ENCODE results near the gene TAF4B. TPM values are rescaled to one million over a fixed set of nuclear protein-coding genes. Genes with fewer than 3 reads are reported as not detected.

TAF4B gene
- total and polyA plus RNA-seq, 10 donors, result 6.4 to 23.8 (median 10.1) TPM

DNA sequence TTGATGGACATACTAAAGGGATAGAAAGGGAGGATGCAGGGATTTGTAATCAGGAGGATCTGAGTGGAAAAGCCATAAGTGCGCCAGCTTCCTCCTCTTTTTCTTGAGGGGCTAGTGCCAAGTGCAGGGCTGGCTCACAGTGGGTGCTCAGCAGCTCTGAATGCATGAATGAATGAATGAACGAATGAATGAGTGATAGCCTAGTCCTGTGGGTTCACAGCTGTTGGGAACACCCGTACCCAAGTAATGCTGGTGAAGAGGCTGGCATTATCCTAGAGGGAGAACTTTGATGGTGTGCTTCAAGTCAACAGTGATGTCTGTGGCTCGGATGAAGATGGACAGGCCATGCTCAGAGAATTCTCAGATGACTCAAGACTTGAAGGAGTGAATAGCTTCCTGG is 213.3 kb downstream of the TAF4B start:
- H3K4me1 ChIP-seq, result no peaks in the 10 kb centered on the region
- H3K27ac ChIP-seq, result no peak overlapping the region
- intact Hi-C loops (cut with DNase I; ENCODE audit: low total_unique reads), result no loop called here
- H3K4me3 ChIP-seq, result no peak overlapping the region
- H3K36me3 ChIP-seq, result no peaks in the 10 kb centered on the region
- DNase-seq, result no peak
- 79 to 94% (median 84%) methylated on average over 4 of the region's 4 CpGs for WGBS, 5 donors
- H3K27me3 ChIP-seq (replicated peaks in 1 of 7), result peaks cover 0 to 7% (median 0%) of the 10 kb centered on the region in 7 donors
- peaks cover 0 to 4% (median 0%) of the 10 kb centered on the region in 8 donors for H3K9me3 ChIP-seq
- TF ChIP-seq, protein P1, sequence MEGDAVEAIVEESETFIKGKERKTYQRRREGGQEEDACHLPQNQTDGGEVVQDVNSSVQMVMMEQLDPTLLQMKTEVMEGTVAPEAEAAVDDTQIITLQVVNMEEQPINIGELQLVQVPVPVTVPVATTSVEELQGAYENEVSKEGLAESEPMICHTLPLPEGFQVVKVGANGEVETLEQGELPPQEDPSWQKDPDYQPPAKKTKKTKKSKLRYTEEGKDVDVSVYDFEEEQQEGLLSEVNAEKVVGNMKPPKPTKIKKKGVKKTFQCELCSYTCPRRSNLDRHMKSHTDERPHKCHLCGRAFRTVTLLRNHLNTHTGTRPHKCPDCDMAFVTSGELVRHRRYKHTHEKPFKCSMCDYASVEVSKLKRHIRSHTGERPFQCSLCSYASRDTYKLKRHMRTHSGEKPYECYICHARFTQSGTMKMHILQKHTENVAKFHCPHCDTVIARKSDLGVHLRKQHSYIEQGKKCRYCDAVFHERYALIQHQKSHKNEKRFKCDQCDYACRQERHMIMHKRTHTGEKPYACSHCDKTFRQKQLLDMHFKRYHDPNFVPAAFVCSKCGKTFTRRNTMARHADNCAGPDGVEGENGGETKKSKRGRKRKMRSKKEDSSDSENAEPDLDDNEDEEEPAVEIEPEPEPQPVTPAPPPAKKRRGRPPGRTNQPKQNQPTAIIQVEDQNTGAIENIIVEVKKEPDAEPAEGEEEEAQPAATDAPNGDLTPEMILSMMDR (IDR thresholded peaks at IDR 0.05 in 8 of 11, conservative IDR thresholded peaks at IDR 0.05 in 3 of 11), result no peak
- no peak for TF ChIP-seq POLR2A (IDR thresholded peaks at IDR 0.05)
- no peak for TF ChIP-seq POLR2AphosphoS5 (IDR thresholded peaks at IDR 0.05)

DNA sequence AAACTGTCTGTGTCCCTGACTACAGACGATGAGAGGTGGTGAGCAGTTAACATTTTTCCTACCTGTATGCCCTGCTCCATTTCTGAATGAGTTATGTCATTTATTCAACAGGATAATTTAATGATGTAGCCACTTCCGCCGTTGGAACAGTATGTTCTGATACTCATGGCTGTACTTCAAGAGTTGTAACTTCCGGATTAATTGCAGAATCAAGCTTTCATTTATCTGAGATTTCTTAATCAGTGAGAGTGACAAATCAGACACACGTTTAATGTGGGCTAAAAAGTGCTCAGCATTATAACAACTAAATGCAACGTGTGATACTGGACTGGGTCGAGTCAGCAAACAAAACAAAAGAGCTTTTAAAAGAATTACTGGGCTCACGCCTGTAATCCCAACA is 214.4 kb downstream of the TAF4B start:
- no peaks in the 10 kb centered on the region for H3K4me1 ChIP-seq
- no peak for TF ChIP-seq POLR2AphosphoS5 (IDR thresholded peaks at IDR 0.05)
- no peak for TF ChIP-seq POLR2A (IDR thresholded peaks at IDR 0.05)
- TF ChIP-seq, protein P1 (IDR thresholded peaks at IDR 0.05 in 8 of 11, conservative IDR thresholded peaks at IDR 0.05 in 3 of 11), result no peak
- H3K36me3 ChIP-seq, result no peaks in the 10 kb centered on the region
- peaks cover 0 to 12% (median 0%) of the 10 kb centered on the region in 7 donors for H3K27me3 ChIP-seq (replicated peaks in 1 of 7)
- DNase-seq, result no peak
- H3K9me3 ChIP-seq, result peaks cover 0 to 4% (median 0%) of the 10 kb centered on the region in 8 donors
- no peak overlapping the region for H3K4me3 ChIP-seq
- no peak overlapping the region for H3K27ac ChIP-seq
- intact Hi-C loops (cut with DNase I; ENCODE audit: low total_unique reads), result no loop called here
- 71 to 82% (median 80%) methylated on average over 8 of the region's 8 CpGs for WGBS, 5 donors

Small RNA genes within 50 kb of the gene (small RNA-seq; reads per million reads assigned to genes)
- 0 reads per million in 4 donors for gene RNU6-1289P

Other genes starting within 250 kb of the TAF4B start
- 100 to 1,000 TPM in 3 of 7 donors, 10 to 100 TPM in 4; 47.3 to 250 (median 71.5) TPM for gene SS18, start 135.8 kb upstream of the TAF4B start, total RNA-seq
- gene SS18, start 135.8 kb upstream of the TAF4B start, polyA plus RNA-seq, result 10 to 100 TPM; 26.8 to 34.2 (median 27.6) TPM
- under 1 TPM in 4 of 7 donors, not detected in 3; 0.34 to 0.79 (median 0.73) TPM for gene PSMA8, start 92.6 kb upstream of the TAF4B start, total RNA-seq
- gene PSMA8, start 92.6 kb upstream of the TAF4B start, polyA plus RNA-seq, result 1 to 10 TPM in 1 of 3 donors, under 1 TPM in 2; 0.61 to 1.4 (median 0.93) TPM